Measurements from ENCODE around the gene TTC4. TPM values are rescaled to one million over a fixed set of nuclear protein-coding genes. Genes with fewer than 3 reads are reported as not detected.

The TTC4 gene
- total RNA-seq, 2 experiments from 2014 or later = 7.3 to 7.6 TPM

- POLR2A ChIA-PET = no interaction called here
- no peak for TF ChIP-seq CTCF (IDR thresholded peaks at IDR 0.05)
- Mint-ChIP-seq H3K27ac (no peak overlapping the region), H3K9me3 (no peaks in the 10 kb centered on the region), H3K36me3 (ENCODE audit: low read depth) (peaks cover 1% of the 10 kb centered on the region), H3K4me3 (no peak overlapping the region), H3K4me1 (ENCODE audit: low read depth) (peaks cover 12% of the 10 kb centered on the region), H3K27me3 (peaks cover 16% of the 10 kb centered on the region)
- Histone ChIP-seq H3K9me3 (ENCODE audit: control insufficient read depth in 1 of 2, insufficient read depth in 1 of 2, low read length in 2 of 2) (no peaks in the 10 kb centered on the region), H3K27me3 (ENCODE audit: control insufficient read depth in 1 of 2, insufficient read depth in 2 of 2, low read length in 2 of 2) (no peaks in the 10 kb centered on the region), H3K27ac (ENCODE audit: low read depth in 1 of 2, low read length in 2 of 2) (no peak overlapping the region), H3K4me3 (ENCODE audit: low read length) (no peak overlapping the region), H3K4me1 (ENCODE audit: insufficient read depth, low read length) (peaks cover 9% of the 10 kb centered on the region), H3K36me3 (ENCODE audit: insufficient read depth, low read length) (no peaks in the 10 kb centered on the region)
- ATAC-seq (ENCODE audit: poor library complexity) (no peak), DNase-seq (no peak)
- CTCF ChIA-PET = no interaction called here
- intact Hi-C loops (cut with DNase I, micrococcal nuclease) = loop anchor here in 1 of 2 experiments (10.0 kb wide), 2 partner anchors 766 to 1386 kb away; partner anchors contain the start of genes IFT25, LRP8 and LRRC42
Observed at GRCh38 chr1:54710841-54711240, 4.8 kb upstream of the TTC4 start.

- no peaks in the 10 kb centered on the region for H3K36me3 ChIP-seq (ENCODE audit: insufficient read depth, low read length)
- H3K27me3 Mint-ChIP-seq = peaks cover 13% of the 10 kb centered on the region
- H3K27ac ChIP-seq (ENCODE audit: low read depth in 1 of 2, low read length in 2 of 2) = no peak overlapping the region
- H3K4me3 Mint-ChIP-seq = no peak overlapping the region
- ChIA-PET POLR2A (no interaction called here), CTCF (no interaction called here)
- no peaks in the 10 kb centered on the region for H3K9me3 ChIP-seq (ENCODE audit: control insufficient read depth in 1 of 2, insufficient read depth in 1 of 2, low read length in 2 of 2)
- H3K27ac Mint-ChIP-seq = no peak overlapping the region
- peaks cover 8% of the 10 kb centered on the region for H3K36me3 Mint-ChIP-seq (ENCODE audit: low read depth)
- ATAC-seq (ENCODE audit: poor library complexity) (no peak), DNase-seq (no peak)
- intact Hi-C loops (cut with DNase I, micrococcal nuclease) = loop anchor here in 1 of 2 experiments (10.0 kb wide), 2 partner anchors 767 to 1387 kb away; partner anchors contain the start of genes IFT25, LRP8 and LRRC42
- no peak for TF ChIP-seq CTCF (IDR thresholded peaks at IDR 0.05)
- peaks cover 15% of the 10 kb centered on the region for H3K4me1 ChIP-seq (ENCODE audit: insufficient read depth, low read length)
- H3K4me1 Mint-ChIP-seq (ENCODE audit: low read depth) = peaks cover 19% of the 10 kb centered on the region
- no peak overlapping the region for H3K4me3 ChIP-seq (ENCODE audit: low read length)
- H3K9me3 Mint-ChIP-seq = no peaks in the 10 kb centered on the region
- no peaks in the 10 kb centered on the region for H3K27me3 ChIP-seq (ENCODE audit: control insufficient read depth in 1 of 2, insufficient read depth in 2 of 2, low read length in 2 of 2)
Observed at GRCh38 chr1:54711536-54711935, 4.1 kb upstream of the TTC4 start.

GRCh38 chr1:54714881-54715492 lies 674 bp upstream of the TTC4 start:
- intact Hi-C loops (cut with DNase I, micrococcal nuclease) = loop anchor here (1.0 to 10.0 kb wide), 9 partner anchors 49 to 1390 kb away; partner anchors contain the start of genes CYB5RL (in 1 of the 2), IFT25 (in 1 of the 2), LRP8 (in 1 of the 2) and LRRC42 (in 1 of the 2)
- Mint-ChIP-seq H3K36me3 (ENCODE audit: low read depth) (peaks cover 33% of the 10 kb centered on the region), H3K27ac (peak overlapping the region; percentile 74), H3K4me3 (peak overlapping the region; percentile 93), H3K27me3 (no peaks in the 10 kb centered on the region), H3K4me1 (ENCODE audit: low read depth) (peaks cover 40% of the 10 kb centered on the region), H3K9me3 (no peaks in the 10 kb centered on the region)
- DNase-seq = peak in 1 of 14 experiments; percentile 3
- Histone ChIP-seq H3K27me3 (ENCODE audit: control insufficient read depth in 1 of 2, insufficient read depth in 2 of 2, low read length in 2 of 2) (no peaks in the 10 kb centered on the region), H3K4me3 (ENCODE audit: low read length) (peak overlapping the region; percentile 87), H3K9me3 (ENCODE audit: control insufficient read depth in 1 of 2, insufficient read depth in 1 of 2, low read length in 2 of 2) (no peaks in the 10 kb centered on the region), H3K27ac (ENCODE audit: low read depth in 1 of 2, low read length in 2 of 2) (peak overlapping the region in 1 of 2 donors; percentile 43), H3K36me3 (ENCODE audit: insufficient read depth, low read length) (peaks cover 11% of the 10 kb centered on the region), H3K4me1 (ENCODE audit: insufficient read depth, low read length) (peaks cover 18% of the 10 kb centered on the region)
- no peak for ATAC-seq (ENCODE audit: poor library complexity)
- CTCF ChIA-PET = interaction anchor here (1.0 to 1.6 kb wide), 2 partner anchors 10 to 87 kb away, joined by 3 to 5 read pairs; no protein-coding TSS in a partner anchor
- TF ChIP-seq CTCF (IDR thresholded peaks at IDR 0.05) = no peak
- POLR2A ChIA-PET = interaction anchor here (1.0 to 2.3 kb wide), 6 partner anchors 10 to 769 kb away, joined by 4 to 16 read pairs (median 4); partner anchors contain the start of genes IFT25, LRRC42, TCEANC2 and TMEM59

Measured in CD4-positive, alpha-beta T cell (primary cell).